ENCODE results near the gene AP3B1. TPM values are rescaled to one million over a fixed set of nuclear protein-coding genes. Genes with fewer than 3 reads are reported as not detected.

Gene AP3B1
- total and polyA plus RNA-seq, 8 donors = 42.4 to 61.2 (median 48.7) TPM

DNA sequence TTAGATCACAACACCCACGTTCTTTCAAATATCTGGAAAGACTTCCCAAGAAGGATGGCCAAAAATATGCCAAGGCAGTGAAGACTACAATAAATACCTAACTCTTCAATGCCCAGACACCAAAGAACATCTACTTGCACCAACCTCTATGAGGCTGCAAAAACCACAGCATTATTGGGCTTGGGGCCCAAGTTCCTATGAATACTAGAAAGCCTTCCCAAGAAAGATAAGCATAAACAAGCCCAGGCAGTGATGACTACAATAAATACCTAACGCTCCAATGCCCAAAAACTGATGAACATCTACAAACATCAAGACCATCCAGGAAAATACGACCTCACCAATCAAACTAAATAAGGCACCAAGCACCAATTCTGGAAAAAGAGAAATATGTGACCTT, 41.3 kb downstream of the AP3B1 start:
- DNase-seq (no peak), ATAC-seq (no peak)
- no peak overlapping the region for H3K27ac ChIP-seq
- H3K4me1 ChIP-seq = peaks cover 0 to 3% of the 10 kb centered on the region in 2 donors
- H3K27me3 ChIP-seq = no peaks in the 10 kb centered on the region
- TF ChIP-seq, protein P1, sequence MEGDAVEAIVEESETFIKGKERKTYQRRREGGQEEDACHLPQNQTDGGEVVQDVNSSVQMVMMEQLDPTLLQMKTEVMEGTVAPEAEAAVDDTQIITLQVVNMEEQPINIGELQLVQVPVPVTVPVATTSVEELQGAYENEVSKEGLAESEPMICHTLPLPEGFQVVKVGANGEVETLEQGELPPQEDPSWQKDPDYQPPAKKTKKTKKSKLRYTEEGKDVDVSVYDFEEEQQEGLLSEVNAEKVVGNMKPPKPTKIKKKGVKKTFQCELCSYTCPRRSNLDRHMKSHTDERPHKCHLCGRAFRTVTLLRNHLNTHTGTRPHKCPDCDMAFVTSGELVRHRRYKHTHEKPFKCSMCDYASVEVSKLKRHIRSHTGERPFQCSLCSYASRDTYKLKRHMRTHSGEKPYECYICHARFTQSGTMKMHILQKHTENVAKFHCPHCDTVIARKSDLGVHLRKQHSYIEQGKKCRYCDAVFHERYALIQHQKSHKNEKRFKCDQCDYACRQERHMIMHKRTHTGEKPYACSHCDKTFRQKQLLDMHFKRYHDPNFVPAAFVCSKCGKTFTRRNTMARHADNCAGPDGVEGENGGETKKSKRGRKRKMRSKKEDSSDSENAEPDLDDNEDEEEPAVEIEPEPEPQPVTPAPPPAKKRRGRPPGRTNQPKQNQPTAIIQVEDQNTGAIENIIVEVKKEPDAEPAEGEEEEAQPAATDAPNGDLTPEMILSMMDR (IDR thresholded peaks at IDR 0.05) = no peak
- no peak overlapping the region for H3K4me3 ChIP-seq
- no peaks in the 10 kb centered on the region for H3K9me3 ChIP-seq
- peaks cover 0 to 4% of the 10 kb centered on the region in 2 donors for H3K36me3 ChIP-seq
- intact Hi-C loops (cut with DNase I) = no loop called here

DNA sequence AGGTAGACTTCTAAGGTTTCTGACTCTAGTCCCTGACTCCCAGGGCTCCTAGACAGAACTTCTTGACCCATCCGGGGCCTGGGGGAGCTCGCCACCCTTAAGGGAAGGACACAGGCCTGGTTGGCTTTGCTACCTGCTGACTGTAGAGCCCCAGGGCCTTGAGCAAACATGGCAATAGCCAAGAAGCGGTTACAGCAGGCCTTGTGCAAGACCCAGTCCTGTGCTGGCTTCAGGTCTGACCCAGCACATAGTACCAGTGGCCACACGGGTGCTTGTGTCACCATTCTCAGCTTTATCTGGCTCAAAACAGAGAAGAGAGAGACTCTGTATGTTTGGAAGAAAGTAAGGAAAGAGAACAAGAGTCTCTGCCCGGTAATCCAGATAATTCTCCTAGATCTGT, 41.8 kb downstream of the AP3B1 start:
- Histone ChIP-seq H3K27me3 (no peaks in the 10 kb centered on the region), H3K27ac (no peak overlapping the region), H3K4me3 (no peak overlapping the region), H3K4me1 (peaks cover 0 to 3% of the 10 kb centered on the region in 2 donors), H3K9me3 (no peaks in the 10 kb centered on the region), H3K36me3 (peaks cover 0 to 4% of the 10 kb centered on the region in 2 donors)
- DNase-seq = no peak
- intact Hi-C loops (cut with DNase I) = no loop called here
- ATAC-seq = no peak
- TF ChIP-seq, protein P1 (IDR thresholded peaks at IDR 0.05) = no peak

GRCh38 chr5:78251663-78252284, 42.7 kb downstream of the AP3B1 start:
- Histone ChIP-seq H3K9me3 (no peaks in the 10 kb centered on the region), H3K27me3 (no peaks in the 10 kb centered on the region), H3K4me3 (no peak overlapping the region), H3K36me3 (peaks cover 0 to 4% of the 10 kb centered on the region in 2 donors), H3K27ac (no peak overlapping the region), H3K4me1 (peaks cover 0 to 3% of the 10 kb centered on the region in 2 donors)
- TF ChIP-seq, protein P1 (IDR thresholded peaks at IDR 0.05) = no peak
- ATAC-seq (peak; percentile 70), DNase-seq (no peak)
- intact Hi-C loops (cut with DNase I) = no loop called here

- Histone ChIP-seq H3K4me1 (peaks cover 0 to 11% of the 10 kb centered on the region in 2 donors), H3K36me3 (peaks cover 0 to 9% of the 10 kb centered on the region in 2 donors), H3K9me3 (no peaks in the 10 kb centered on the region), H3K27ac (no peak overlapping the region), H3K4me3 (no peak overlapping the region), H3K27me3 (no peaks in the 10 kb centered on the region)
- TF ChIP-seq, protein P1 (IDR thresholded peaks at IDR 0.05) = no peak
- DNase-seq = no peak
- intact Hi-C loops (cut with DNase I) = no loop called here
- no peak for ATAC-seq
Observed at GRCh38 chr5:78245136-78245535, 49.4 kb downstream of the AP3B1 start.

DNA sequence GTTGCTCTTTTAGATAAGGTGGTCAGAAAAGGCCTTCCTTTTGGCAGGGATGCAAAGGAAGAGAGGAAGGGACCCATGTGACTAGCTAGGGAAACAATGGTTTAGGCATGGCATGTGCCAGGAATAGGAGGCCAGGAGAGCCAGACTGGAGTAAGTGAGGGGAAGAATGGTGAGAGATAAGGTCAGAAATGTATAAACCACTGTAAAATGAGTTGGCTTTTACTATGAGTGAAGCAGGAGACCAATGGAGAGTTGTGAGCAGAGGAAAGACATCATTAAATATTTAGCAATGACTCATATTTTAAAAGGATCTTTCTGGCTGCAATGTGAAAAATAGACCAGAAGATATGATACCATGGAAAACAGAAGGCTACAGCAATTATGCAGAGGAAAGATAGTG, 50.9 kb downstream of the AP3B1 start:
- Histone ChIP-seq H3K36me3 (peaks cover 0 to 17% of the 10 kb centered on the region in 2 donors), H3K27me3 (no peaks in the 10 kb centered on the region), H3K27ac (no peak overlapping the region), H3K4me3 (no peak overlapping the region), H3K4me1 (peaks cover 0 to 11% of the 10 kb centered on the region in 2 donors), H3K9me3 (no peaks in the 10 kb centered on the region)
- peak; percentile 25 for ATAC-seq
- no peak for DNase-seq
- TF ChIP-seq, protein P1 (IDR thresholded peaks at IDR 0.05) = no peak
- intact Hi-C loops (cut with DNase I) = no loop called here

All from left lung (tissue), 10 donors.